ENCODE measurements around the gene DGKB. TPM values are rescaled to one million over a fixed set of nuclear protein-coding genes. Genes with fewer than 3 reads are reported as not detected.

The DGKB gene
- total and polyA plus RNA-seq, 2 of the 8 experiments (the other 6 are each of a cell fraction or from before 2014, with no cell fraction given) = 1.9 to 2.6 TPM

DNA sequence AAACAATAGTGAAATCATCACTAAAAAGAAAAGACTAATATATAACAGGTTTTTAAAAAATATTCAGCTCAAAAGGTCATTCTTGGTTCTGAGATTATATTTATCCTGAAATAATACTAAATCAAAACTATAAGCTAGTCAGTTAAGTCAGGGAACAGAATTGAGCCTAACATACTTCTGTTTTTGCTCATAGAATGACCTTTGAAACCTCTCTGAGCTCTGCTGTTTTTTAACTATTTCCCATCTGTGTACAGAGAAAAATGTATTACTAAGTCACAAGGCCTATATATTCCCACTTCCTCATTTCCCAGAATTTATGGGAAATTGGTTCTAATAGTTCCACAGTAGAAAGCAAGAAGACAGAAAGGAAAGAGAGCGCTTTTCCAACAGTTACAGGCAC is 566.3 kb downstream of the DGKB start:
- Histone ChIP-seq H2AK5ac (ENCODE audit: low read depth, low read length) (no peak overlapping the region), H2AFZ (ENCODE audit: low read length) (no peak overlapping the region), H3K4me1 (replicated peaks in 1 of 4; ENCODE audit: control insufficient read depth in 3 of 4, insufficient read depth in 4 of 4, low read length in 3 of 4) (0 out of 7 replicates have a peak, but pooled peaks cover 0 to 2% (median 0%) of the 10 kb centered on the region in 4 experiments), H2BK120ac (replicated peaks; ENCODE audit: low read depth, low read length) (no peak overlapping the region), H3K4ac (replicated peaks; ENCODE audit: insufficient read length, low read depth, low read length) (no peak overlapping the region), H3K79me2 (ENCODE audit: control insufficient read depth in 1 of 2, insufficient read depth in 2 of 2, low read length in 2 of 2) (no peaks in the 10 kb centered on the region), H4K8ac (ENCODE audit: extremely low read depth, insufficient read depth, low read length) (no peak overlapping the region), H3K36me3 (ENCODE audit: control insufficient read depth in 2 of 4, insufficient read depth in 4 of 4, low read length in 3 of 4) (no peaks in the 10 kb centered on the region), H2BK15ac (ENCODE audit: low read length) (no peak overlapping the region), H3K4me3 (ENCODE audit: extremely low read depth in 1 of 4, insufficient read depth in 2 of 4, low read depth in 3 of 4, low read length in 4 of 4) (no peak overlapping the region), H4K91ac (replicated peaks; ENCODE audit: insufficient read length, low read length) (no peak overlapping the region), H4K20me1 (replicated peaks in 1 of 2; ENCODE audit: control insufficient read depth in 1 of 2, insufficient read depth in 2 of 2, low read length in 2 of 2) (no peaks in the 10 kb centered on the region), H3K23me2 (ENCODE audit: low read depth, low read length) (no peaks in the 10 kb centered on the region), H3K79me1 (ENCODE audit: low read depth, low read length) (no peaks in the 10 kb centered on the region), H3K18ac (ENCODE audit: extremely low read depth, low read length) (no peak overlapping the region), H2BK20ac (ENCODE audit: low read length) (no peak overlapping the region), H4K5ac (ENCODE audit: insufficient read length, low read depth, low read length) (no peak overlapping the region), H3K23ac (ENCODE audit: insufficient read length) (no peak overlapping the region), H3K9ac (replicated peaks in 1 of 4; ENCODE audit: extremely low read depth in 1 of 4, low read depth in 3 of 4, low read length in 3 of 4) (no peak overlapping the region), H2BK12ac (ENCODE audit: low read depth, low read length) (no peak overlapping the region), H3K14ac (ENCODE audit: insufficient read length) (no peak overlapping the region), H2BK5ac (ENCODE audit: low read depth, low read length) (no peak overlapping the region), H3K27ac (ENCODE audit: low read depth, low read length) (no peak overlapping the region), H3K9me3 (ENCODE audit: insufficient read depth in 2 of 2, low read depth in 1 of 2, low read length in 1 of 2) (no peaks in the 10 kb centered on the region), H3K56ac (replicated peaks; ENCODE audit: insufficient read length, low read depth, low read length) (no peak overlapping the region), H3K27me3 (replicated peaks in 1 of 4; ENCODE audit: control insufficient read depth in 3 of 4, extremely low read depth in 1 of 4, insufficient read depth in 3 of 4, low read length in 3 of 4) (no peaks in the 10 kb centered on the region), H3K4me2 (ENCODE audit: insufficient read depth in 1 of 2, low read depth in 2 of 2, low read length in 2 of 2) (no peak overlapping the region)
- no peak for FAIRE-seq
- DNase-seq (ENCODE audit: low read depth in 1 of 2, low spot score in 2 of 2) = no peak
- ChIA-PET CTCF (ENCODE audit: partially characterized antibody) (interaction anchor here (0.9 to 1.1 kb wide), 2 partner anchors 347 to 593 kb away, joined by 3 read pairs; partner anchors contain the start of gene ETV1), POLR2A (ENCODE audit: partially characterized antibody) (no interaction called here)
- TF ChIP-seq SIN3A (conservative IDR thresholded peaks at IDR 0.05 in 1 of 2, IDR thresholded peaks at IDR 0.05 in 1 of 2; ENCODE audit: low read depth in 1 of 2, low read length in 2 of 2) (no peak), BACH1 (IDR thresholded peaks at IDR 0.05; ENCODE audit: low read length) (no peak), SRF (IDR thresholded peaks at IDR 0.05; ENCODE audit: low read depth, low read length) (no peak), TBP (IDR thresholded peaks at IDR 0.05; ENCODE audit: low read depth, low read length) (no peak), MAFK (IDR thresholded peaks at IDR 0.05; ENCODE audit: low read depth, low read length) (no peak), CTBP2 (IDR thresholded peaks at IDR 0.05; ENCODE audit: borderline replicate concordance, insufficient read depth, insufficient read length, low read length) (no peak), HDAC6 (IDR thresholded peaks at IDR 0.05; ENCODE audit: low read depth, low read length) (no peak), GABPA (IDR thresholded peaks at IDR 0.05; ENCODE audit: borderline replicate concordance, insufficient read depth, low read length) (no peak), SAP30 (IDR thresholded peaks at IDR 0.05; ENCODE audit: insufficient read depth, insufficient replicate concordance, low read length) (no peak)
- WGBS, 2 experiments (ENCODE audit: extremely low coverage in 1 of 2, insufficient coverage in 1 of 2, insufficient read length in 1 of 2, insufficient replicate concordance in 2 of 2, low coverage in 1 of 2, low lambda C conversion rate in 2 of 2, missing lambda C conversion rate in 1 of 2) = 88% methylated on average over 1 of the region's 1 CpG; no CpG with 5 or more reads in 1 of the 2 experiments

Data from H1 (cell line).